ENCODE results near the gene UBE3C. TPM values are rescaled to one million over a fixed set of nuclear protein-coding genes. Genes with fewer than 3 reads are reported as not detected.

UBE3C gene
- total RNA-seq, 1 donor: 95.9 TPM

GRCh38 chr7:157165987-157166386, 27.3 kb downstream of the UBE3C start:
- Histone ChIP-seq H3K9me3 (ENCODE audit: low read depth, low read length) (no peaks in the 10 kb centered on the region), H3K4me2 (ENCODE audit: insufficient read depth, low read length) (no peak overlapping the region), H3K27ac (ENCODE audit: low read depth, low read length) (no peak overlapping the region), H3K79me2 (ENCODE audit: insufficient read depth, low read length) (peaks cover 84% of the 10 kb centered on the region), H3K27me3 (ENCODE audit: insufficient read depth, low read length) (no peaks in the 10 kb centered on the region), H4K20me1 (ENCODE audit: insufficient read depth, low read length) (peaks cover 20% of the 10 kb centered on the region), H3K4me1 (ENCODE audit: insufficient read depth, low read length) (no peaks in the 10 kb centered on the region), H2AFZ (ENCODE audit: low read length) (no peak overlapping the region), H3K36me3 (ENCODE audit: insufficient read depth, low read length) (peaks cover 44% of the 10 kb centered on the region), H3K4me3 (ENCODE audit: insufficient read depth, low read length) (no peak overlapping the region)
- DNase-seq (ENCODE audit: insufficient read length, low spot score, missing footprints): no peak
- TF ChIP-seq, protein P1, sequence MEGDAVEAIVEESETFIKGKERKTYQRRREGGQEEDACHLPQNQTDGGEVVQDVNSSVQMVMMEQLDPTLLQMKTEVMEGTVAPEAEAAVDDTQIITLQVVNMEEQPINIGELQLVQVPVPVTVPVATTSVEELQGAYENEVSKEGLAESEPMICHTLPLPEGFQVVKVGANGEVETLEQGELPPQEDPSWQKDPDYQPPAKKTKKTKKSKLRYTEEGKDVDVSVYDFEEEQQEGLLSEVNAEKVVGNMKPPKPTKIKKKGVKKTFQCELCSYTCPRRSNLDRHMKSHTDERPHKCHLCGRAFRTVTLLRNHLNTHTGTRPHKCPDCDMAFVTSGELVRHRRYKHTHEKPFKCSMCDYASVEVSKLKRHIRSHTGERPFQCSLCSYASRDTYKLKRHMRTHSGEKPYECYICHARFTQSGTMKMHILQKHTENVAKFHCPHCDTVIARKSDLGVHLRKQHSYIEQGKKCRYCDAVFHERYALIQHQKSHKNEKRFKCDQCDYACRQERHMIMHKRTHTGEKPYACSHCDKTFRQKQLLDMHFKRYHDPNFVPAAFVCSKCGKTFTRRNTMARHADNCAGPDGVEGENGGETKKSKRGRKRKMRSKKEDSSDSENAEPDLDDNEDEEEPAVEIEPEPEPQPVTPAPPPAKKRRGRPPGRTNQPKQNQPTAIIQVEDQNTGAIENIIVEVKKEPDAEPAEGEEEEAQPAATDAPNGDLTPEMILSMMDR (IDR thresholded peaks at IDR 0.05; ENCODE audit: extremely low read depth, low read depth, low read length): no peak

DNA sequence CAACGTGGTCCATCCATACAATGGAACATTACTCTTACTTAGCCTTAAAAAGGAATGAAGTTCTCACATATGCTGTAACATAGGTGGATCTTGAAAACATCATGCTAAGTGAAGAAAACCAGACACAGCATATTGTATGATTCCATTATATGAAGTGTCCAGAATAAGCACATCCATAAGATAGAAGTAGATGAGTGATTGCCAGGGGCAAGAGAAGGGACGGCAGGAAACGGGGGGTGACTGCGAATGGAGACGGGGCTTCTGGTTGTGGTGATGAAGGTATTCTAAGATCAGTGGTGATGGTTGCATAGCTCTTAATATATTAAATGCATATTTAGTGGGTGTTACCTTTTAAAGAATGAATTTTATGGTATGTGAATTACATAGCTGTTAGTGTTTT, 29.8 kb downstream of the UBE3C start:
- Histone ChIP-seq H3K4me2 (ENCODE audit: insufficient read depth, low read length) (no peak overlapping the region), H3K36me3 (ENCODE audit: insufficient read depth, low read length) (peaks cover 62% of the 10 kb centered on the region), H3K4me3 (ENCODE audit: insufficient read depth, low read length) (no peak overlapping the region), H4K20me1 (ENCODE audit: insufficient read depth, low read length) (peaks cover 14% of the 10 kb centered on the region), H3K79me2 (ENCODE audit: insufficient read depth, low read length) (peaks cover 76% of the 10 kb centered on the region), H3K9me3 (ENCODE audit: low read depth, low read length) (no peaks in the 10 kb centered on the region), H3K27ac (ENCODE audit: low read depth, low read length) (no peak overlapping the region), H3K27me3 (ENCODE audit: insufficient read depth, low read length) (no peaks in the 10 kb centered on the region), H3K4me1 (ENCODE audit: insufficient read depth, low read length) (no peaks in the 10 kb centered on the region), H2AFZ (ENCODE audit: low read length) (no peak overlapping the region)
- DNase-seq (ENCODE audit: insufficient read length, low spot score, missing footprints): no peak
- TF ChIP-seq, protein P1 (IDR thresholded peaks at IDR 0.05; ENCODE audit: extremely low read depth, low read depth, low read length): no peak

DNA sequence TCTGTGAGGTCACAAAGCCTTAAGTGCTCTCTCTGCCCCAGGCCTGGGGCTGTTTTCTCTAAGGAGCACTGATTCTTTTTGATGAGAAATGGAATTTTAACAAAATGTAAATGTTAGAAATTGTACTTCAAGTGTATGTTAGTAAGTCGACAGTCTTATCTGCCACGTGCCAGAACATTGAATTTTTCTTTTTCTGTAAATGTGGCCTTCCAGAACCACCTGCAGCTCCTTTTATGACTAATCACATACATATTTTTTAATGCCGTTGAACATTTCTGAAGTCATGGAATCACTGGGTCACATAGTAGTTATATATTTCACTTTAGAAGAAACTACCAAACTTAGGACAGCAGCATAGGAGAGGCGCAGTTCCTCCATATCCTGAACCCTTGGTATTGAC, 38.0 kb downstream of the UBE3C start:
- no peaks in the 10 kb centered on the region for H3K4me1 ChIP-seq (ENCODE audit: insufficient read depth, low read length)
- TF ChIP-seq, protein P1 (IDR thresholded peaks at IDR 0.05; ENCODE audit: extremely low read depth, low read depth, low read length): no peak
- H3K79me2 ChIP-seq (ENCODE audit: insufficient read depth, low read length): peaks cover 21% of the 10 kb centered on the region
- H3K27me3 ChIP-seq (ENCODE audit: insufficient read depth, low read length): no peaks in the 10 kb centered on the region
- no peak overlapping the region for H3K4me3 ChIP-seq (ENCODE audit: insufficient read depth, low read length)
- H3K36me3 ChIP-seq (ENCODE audit: insufficient read depth, low read length): peaks cover 69% of the 10 kb centered on the region
- peaks cover 3% of the 10 kb centered on the region for H4K20me1 ChIP-seq (ENCODE audit: insufficient read depth, low read length)
- H3K27ac ChIP-seq (ENCODE audit: low read depth, low read length): no peak overlapping the region
- DNase-seq (ENCODE audit: insufficient read length, low spot score, missing footprints): no peak
- H2AFZ ChIP-seq (ENCODE audit: low read length): no peak overlapping the region
- H3K4me2 ChIP-seq (ENCODE audit: insufficient read depth, low read length): no peak overlapping the region
- no peaks in the 10 kb centered on the region for H3K9me3 ChIP-seq (ENCODE audit: low read depth, low read length)

DNA sequence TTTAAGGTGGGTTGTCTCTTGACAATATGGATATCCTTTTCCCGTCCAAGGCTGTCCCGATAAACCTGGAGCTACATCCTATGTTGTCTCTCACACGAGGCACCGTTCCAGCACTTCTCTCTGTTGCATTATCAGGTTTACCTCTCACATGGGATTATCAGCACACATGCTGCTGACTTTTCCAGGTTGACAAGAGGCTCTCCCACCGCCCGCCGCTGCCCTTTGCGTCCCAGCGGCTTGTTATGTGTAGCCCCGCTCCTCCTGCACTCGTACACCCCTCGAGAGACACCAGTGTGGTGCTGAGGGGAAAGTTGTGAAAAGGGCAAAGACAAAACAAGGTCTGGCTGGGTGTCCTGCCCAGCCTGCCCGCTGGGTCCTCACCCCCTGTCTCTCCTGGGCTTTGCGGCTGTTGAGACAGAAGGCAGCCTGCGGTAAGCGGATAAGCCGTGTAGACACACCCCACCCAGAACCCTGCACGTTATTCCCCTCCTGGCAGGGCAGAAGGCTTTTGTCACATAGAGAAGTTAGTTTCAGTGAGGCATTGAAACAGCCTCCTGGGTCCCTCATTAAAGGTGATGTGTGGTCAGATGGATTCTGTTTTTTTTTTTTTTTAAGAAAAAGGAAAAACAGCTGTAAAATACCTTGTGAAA, 38.7 kb downstream of the UBE3C start:
- peaks cover 67% of the 10 kb centered on the region for H3K36me3 ChIP-seq (ENCODE audit: insufficient read depth, low read length)
- no peak for DNase-seq (ENCODE audit: insufficient read length, low spot score, missing footprints)
- H3K27me3 ChIP-seq (ENCODE audit: insufficient read depth, low read length): no peaks in the 10 kb centered on the region
- peaks cover under 1% of the 10 kb centered on the region for H4K20me1 ChIP-seq (ENCODE audit: insufficient read depth, low read length)
- H3K27ac ChIP-seq (ENCODE audit: low read depth, low read length): no peak overlapping the region
- no peak overlapping the region for H3K4me3 ChIP-seq (ENCODE audit: insufficient read depth, low read length)
- peaks cover 18% of the 10 kb centered on the region for H3K79me2 ChIP-seq (ENCODE audit: insufficient read depth, low read length)
- H3K4me1 ChIP-seq (ENCODE audit: insufficient read depth, low read length): no peaks in the 10 kb centered on the region
- TF ChIP-seq, protein P1 (IDR thresholded peaks at IDR 0.05; ENCODE audit: extremely low read depth, low read depth, low read length): no peak
- no peak overlapping the region for H3K4me2 ChIP-seq (ENCODE audit: insufficient read depth, low read length)
- no peak overlapping the region for H2AFZ ChIP-seq (ENCODE audit: low read length)
- no peaks in the 10 kb centered on the region for H3K9me3 ChIP-seq (ENCODE audit: low read depth, low read length)
